Measurements from ENCODE around the gene SETD7. TPM values are rescaled to one million over a fixed set of nuclear protein-coding genes. Genes with fewer than 3 reads are reported as not detected.

Gene SETD7
- total RNA-seq, 4 donors from 2014 or later: 9.3 to 37.1 (median 16.0) TPM

GRCh38 chr4:139553751-139554641 lies 2.0 kb downstream of the SETD7 start:
- Histone ChIP-seq H3K27ac (peak overlapping the region in 3 of 4 donors; percentile 90 to 97 (median 96)), H3K36me3 (no peaks in the 10 kb centered on the region), H3K27me3 (no peaks in the 10 kb centered on the region), H3K4me3 (peak overlapping the region in 2 of 4 donors; percentile 87 to 92), H3K4me1 (peaks cover 0 to 22% (median 2%) of the 10 kb centered on the region in 4 donors), H3K9me3 (no peaks in the 10 kb centered on the region)
- no peak for DNase-seq
- TF ChIP-seq POLR2A (IDR thresholded peaks at IDR 0.05): no peak

- Histone ChIP-seq H3K27ac (peak overlapping the region in 2 of 4 donors; percentile 2 to 96), H3K27me3 (no peaks in the 10 kb centered on the region), H3K4me1 (peaks cover 0 to 11% (median 2%) of the 10 kb centered on the region in 4 donors), H3K9me3 (no peaks in the 10 kb centered on the region), H3K4me3 (no peak overlapping the region), H3K36me3 (no peaks in the 10 kb centered on the region)
- no peak for DNase-seq
- TF ChIP-seq, protein P1, sequence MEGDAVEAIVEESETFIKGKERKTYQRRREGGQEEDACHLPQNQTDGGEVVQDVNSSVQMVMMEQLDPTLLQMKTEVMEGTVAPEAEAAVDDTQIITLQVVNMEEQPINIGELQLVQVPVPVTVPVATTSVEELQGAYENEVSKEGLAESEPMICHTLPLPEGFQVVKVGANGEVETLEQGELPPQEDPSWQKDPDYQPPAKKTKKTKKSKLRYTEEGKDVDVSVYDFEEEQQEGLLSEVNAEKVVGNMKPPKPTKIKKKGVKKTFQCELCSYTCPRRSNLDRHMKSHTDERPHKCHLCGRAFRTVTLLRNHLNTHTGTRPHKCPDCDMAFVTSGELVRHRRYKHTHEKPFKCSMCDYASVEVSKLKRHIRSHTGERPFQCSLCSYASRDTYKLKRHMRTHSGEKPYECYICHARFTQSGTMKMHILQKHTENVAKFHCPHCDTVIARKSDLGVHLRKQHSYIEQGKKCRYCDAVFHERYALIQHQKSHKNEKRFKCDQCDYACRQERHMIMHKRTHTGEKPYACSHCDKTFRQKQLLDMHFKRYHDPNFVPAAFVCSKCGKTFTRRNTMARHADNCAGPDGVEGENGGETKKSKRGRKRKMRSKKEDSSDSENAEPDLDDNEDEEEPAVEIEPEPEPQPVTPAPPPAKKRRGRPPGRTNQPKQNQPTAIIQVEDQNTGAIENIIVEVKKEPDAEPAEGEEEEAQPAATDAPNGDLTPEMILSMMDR (IDR thresholded peaks at IDR 0.05): no peak
- no peak for TF ChIP-seq POLR2A (IDR thresholded peaks at IDR 0.05)
Observed at GRCh38 chr4:139552517-139553307, 3.3 kb downstream of the SETD7 start.

- no peak for DNase-seq
- no peaks in the 10 kb centered on the region for H3K9me3 ChIP-seq
- no peak for TF ChIP-seq POLR2A (IDR thresholded peaks at IDR 0.05)
- TF ChIP-seq, protein P1 (IDR thresholded peaks at IDR 0.05): no peak
- peaks cover 0 to 7% (median 0%) of the 10 kb centered on the region in 3 donors for H3K36me3 ChIP-seq
- H3K27ac ChIP-seq: peak overlapping the region in 2 of 4 donors; percentile 1 to 4
- H3K27me3 ChIP-seq: no peaks in the 10 kb centered on the region
- H3K4me1 ChIP-seq: peaks cover 0 to 5% (median 0%) of the 10 kb centered on the region in 4 donors
- no peak overlapping the region for H3K4me3 ChIP-seq
Observed at GRCh38 chr4:139550724-139551429, 5.1 kb downstream of the SETD7 start.

DNA sequence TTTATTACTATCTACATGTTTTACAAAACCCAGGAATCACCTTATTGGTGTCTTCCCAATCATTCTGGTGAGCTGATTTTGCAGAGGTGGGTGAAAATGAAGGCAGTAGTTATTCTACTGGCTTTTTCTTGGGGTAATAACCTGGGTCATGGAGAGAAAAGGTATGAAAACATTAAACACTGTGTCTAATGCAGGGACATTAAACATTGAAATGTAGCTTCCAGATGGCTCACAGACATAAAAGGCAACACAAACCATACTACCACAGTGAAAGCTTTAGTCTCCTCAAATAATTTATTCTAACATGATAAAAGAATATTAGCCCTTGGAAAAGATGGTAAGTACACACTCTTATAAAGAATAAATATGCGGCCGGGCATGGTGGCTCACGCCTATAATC lies 8.0 kb downstream of the SETD7 start:
- Histone ChIP-seq H3K4me3 (no peak overlapping the region), H3K27me3 (no peaks in the 10 kb centered on the region), H3K36me3 (peaks cover 0 to 13% (median 0%) of the 10 kb centered on the region in 3 donors), H3K27ac (no peak overlapping the region), H3K4me1 (peaks cover 0 to 5% (median 0%) of the 10 kb centered on the region in 4 donors), H3K9me3 (no peaks in the 10 kb centered on the region)
- TF ChIP-seq, protein P1 (IDR thresholded peaks at IDR 0.05): no peak
- TF ChIP-seq POLR2A (IDR thresholded peaks at IDR 0.05): no peak
- DNase-seq: no peak

GRCh38 chr4:139540632-139541031 lies 15.4 kb downstream of the SETD7 start:
- no peaks in the 10 kb centered on the region for H3K27me3 ChIP-seq
- H3K4me3 ChIP-seq: no peak overlapping the region
- H3K27ac ChIP-seq: no peak overlapping the region
- peaks cover 0 to 10% (median 0%) of the 10 kb centered on the region in 3 donors for H3K36me3 ChIP-seq
- TF ChIP-seq, protein P1 (IDR thresholded peaks at IDR 0.05): no peak
- no peak for TF ChIP-seq POLR2A (IDR thresholded peaks at IDR 0.05)
- no peaks in the 10 kb centered on the region for H3K4me1 ChIP-seq
- H3K9me3 ChIP-seq: no peaks in the 10 kb centered on the region
- DNase-seq: no peak

Data from Peyer's patch (tissue), 4 donors.